Measurements from ENCODE around the gene SLC16A12. TPM values are rescaled to one million over a fixed set of nuclear protein-coding genes. Genes with fewer than 3 reads are reported as not detected.
A peak's percentile ranks its signal among the peaks of the same experiment; 100 is the strongest.

The SLC16A12 gene
- total and polyA plus RNA-seq, 2 of the 4 experiments (the other 2 are of a cell fraction), result 1.4 to 1.6 TPM

DNA sequence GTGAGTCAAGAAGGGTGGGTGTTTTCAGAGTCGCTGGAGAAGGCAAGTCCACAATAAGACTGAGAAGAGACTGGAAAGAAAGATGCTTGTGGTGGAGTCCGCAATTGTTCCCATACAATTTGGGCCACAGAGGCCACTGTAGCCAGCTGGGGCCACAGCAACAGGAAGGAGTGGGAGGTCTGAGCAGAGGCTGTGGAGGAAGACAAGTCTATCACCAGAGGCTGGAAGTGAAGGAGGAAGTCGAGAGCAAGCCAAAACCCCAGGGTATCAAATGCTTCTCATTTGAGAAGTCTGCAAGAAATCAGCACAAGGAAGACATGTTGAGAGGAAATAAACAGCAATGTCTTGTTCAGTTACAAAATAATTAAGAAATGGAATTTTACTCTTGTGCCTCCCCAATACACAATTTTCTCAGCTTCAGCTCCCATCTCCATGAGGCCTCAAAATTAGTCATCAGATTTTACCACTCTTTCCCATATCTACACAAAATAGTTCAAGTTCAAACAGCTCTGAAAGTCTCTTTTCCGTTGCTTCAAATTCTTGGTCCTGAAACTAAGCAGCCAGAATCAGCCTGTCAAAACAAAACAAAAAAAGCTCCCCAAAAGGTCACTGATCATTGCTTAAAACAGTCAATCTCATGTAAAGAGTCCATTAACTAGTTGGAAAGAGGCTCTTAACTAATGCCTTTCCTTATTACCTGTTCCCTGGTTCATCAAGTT is 31.6 kb downstream of the SLC16A12 start:
- no peak overlapping the region for H3K27ac ChIP-seq (ENCODE audit: insufficient read depth, low read length)
- no peak overlapping the region for H3K14ac ChIP-seq (replicated peaks; ENCODE audit: low read depth, low read length)
- H2BK15ac ChIP-seq (ENCODE audit: low read depth, low read length), result peak overlapping the region; percentile 30; the same call in 1 of the 3 replicates
- no CpG with 5 or more reads among the region's 4 CpGs for WGBS, 2 experiments (ENCODE audit: extremely low coverage in 2 of 2, insufficient read length in 1 of 2)
- ChIA-PET POLR2A (ENCODE audit: unreplicated experiment) (no interaction called here), CTCF (interaction anchor here (1.5 kb wide), 1 partner anchor 12 kb away, joined by 3 read pairs; no protein-coding TSS in a partner anchor)
- H3K4me2 ChIP-seq (ENCODE audit: low read depth, low read length), result no peak overlapping the region
- ATAC-seq (ENCODE audit: low read depth), result no peak
- no peak overlapping the region for H3K4me3 ChIP-seq (ENCODE audit: insufficient read depth, low read depth, low read length)
- H3K9me3 ChIP-seq (ENCODE audit: control insufficient read depth, insufficient read depth, low read length), result no peaks in the 10 kb centered on the region
- TF ChIP-seq RFX5 (IDR thresholded peaks at IDR 0.05; ENCODE audit: low read depth, low read length) (no peak), MAZ (IDR thresholded peaks at IDR 0.05; ENCODE audit: borderline replicate concordance, low read depth, low read length) (no peak), CEBPB (IDR thresholded peaks at IDR 0.05; ENCODE audit: low read depth, low read length) (no peak), NFE2L2 (IDR thresholded peaks at IDR 0.05; ENCODE audit: low read depth, low read length) (no peak)
- TF ChIP-seq, protein P1, sequence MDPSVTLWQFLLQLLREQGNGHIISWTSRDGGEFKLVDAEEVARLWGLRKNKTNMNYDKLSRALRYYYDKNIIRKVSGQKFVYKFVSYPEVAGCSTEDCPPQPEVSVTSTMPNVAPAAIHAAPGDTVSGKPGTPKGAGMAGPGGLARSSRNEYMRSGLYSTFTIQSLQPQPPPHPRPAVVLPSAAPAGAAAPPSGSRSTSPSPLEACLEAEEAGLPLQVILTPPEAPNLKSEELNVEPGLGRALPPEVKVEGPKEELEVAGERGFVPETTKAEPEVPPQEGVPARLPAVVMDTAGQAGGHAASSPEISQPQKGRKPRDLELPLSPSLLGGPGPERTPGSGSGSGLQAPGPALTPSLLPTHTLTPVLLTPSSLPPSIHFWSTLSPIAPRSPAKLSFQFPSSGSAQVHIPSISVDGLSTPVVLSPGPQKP (IDR thresholded peaks at IDR 0.05; ENCODE audit: borderline replicate concordance, low read depth, low read length), result no peak
- TF ChIP-seq, protein P2, sequence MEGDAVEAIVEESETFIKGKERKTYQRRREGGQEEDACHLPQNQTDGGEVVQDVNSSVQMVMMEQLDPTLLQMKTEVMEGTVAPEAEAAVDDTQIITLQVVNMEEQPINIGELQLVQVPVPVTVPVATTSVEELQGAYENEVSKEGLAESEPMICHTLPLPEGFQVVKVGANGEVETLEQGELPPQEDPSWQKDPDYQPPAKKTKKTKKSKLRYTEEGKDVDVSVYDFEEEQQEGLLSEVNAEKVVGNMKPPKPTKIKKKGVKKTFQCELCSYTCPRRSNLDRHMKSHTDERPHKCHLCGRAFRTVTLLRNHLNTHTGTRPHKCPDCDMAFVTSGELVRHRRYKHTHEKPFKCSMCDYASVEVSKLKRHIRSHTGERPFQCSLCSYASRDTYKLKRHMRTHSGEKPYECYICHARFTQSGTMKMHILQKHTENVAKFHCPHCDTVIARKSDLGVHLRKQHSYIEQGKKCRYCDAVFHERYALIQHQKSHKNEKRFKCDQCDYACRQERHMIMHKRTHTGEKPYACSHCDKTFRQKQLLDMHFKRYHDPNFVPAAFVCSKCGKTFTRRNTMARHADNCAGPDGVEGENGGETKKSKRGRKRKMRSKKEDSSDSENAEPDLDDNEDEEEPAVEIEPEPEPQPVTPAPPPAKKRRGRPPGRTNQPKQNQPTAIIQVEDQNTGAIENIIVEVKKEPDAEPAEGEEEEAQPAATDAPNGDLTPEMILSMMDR (conservative IDR thresholded peaks at IDR 0.05; ENCODE audit: low read depth, low read length), result no peak
- TF ChIP-seq, protein P3, sequence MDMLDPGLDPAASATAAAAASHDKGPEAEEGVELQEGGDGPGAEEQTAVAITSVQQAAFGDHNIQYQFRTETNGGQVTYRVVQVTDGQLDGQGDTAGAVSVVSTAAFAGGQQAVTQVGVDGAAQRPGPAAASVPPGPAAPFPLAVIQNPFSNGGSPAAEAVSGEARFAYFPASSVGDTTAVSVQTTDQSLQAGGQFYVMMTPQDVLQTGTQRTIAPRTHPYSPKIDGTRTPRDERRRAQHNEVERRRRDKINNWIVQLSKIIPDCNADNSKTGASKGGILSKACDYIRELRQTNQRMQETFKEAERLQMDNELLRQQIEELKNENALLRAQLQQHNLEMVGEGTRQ (IDR thresholded peaks at IDR 0.05; ENCODE audit: low read depth, low read length), result no peak
- no peak overlapping the region for H2BK5ac ChIP-seq (ENCODE audit: low read depth, low read length, poor library complexity, severe bottlenecking)
- H3K4me1 ChIP-seq (ENCODE audit: control insufficient read depth, insufficient read depth, low read length), result no peaks in the 10 kb centered on the region
- no peak overlapping the region for H3K23ac ChIP-seq (ENCODE audit: low read depth, low read length)
- no peaks in the 10 kb centered on the region for H3K27me3 ChIP-seq (ENCODE audit: control insufficient read depth, insufficient read depth, low read length)
- no peak overlapping the region for H2BK120ac ChIP-seq (ENCODE audit: low read depth, low read length)
- intact Hi-C loops (cut with micrococcal nuclease) (no loop called here), dilution Hi-C loops (cut with HindIII; ENCODE audit: low sequenced_read_pairs, unreplicated experiment) (no loop called here), in situ Hi-C loops (cut with MboI; ENCODE audit: low sequenced_read_pairs) (no loop called here)
- no peak overlapping the region for H3K9ac ChIP-seq (ENCODE audit: low read depth, low read length)
- H3K18ac ChIP-seq (ENCODE audit: low read depth, low read length), result peak overlapping the region; percentile 48; the same call in 1 of the 2 replicates
- no peaks in the 10 kb centered on the region for H4K20me1 ChIP-seq (ENCODE audit: insufficient read depth, low read length)
- no peak overlapping the region for H2BK20ac ChIP-seq (ENCODE audit: low read depth, low read length)
- H2AK5ac ChIP-seq (ENCODE audit: low read depth, low read length), result no peak overlapping the region
- H2AFZ ChIP-seq (replicated peaks; ENCODE audit: low read length, poor library complexity), result no peak overlapping the region
- BruUV-seq (replicated peaks), result no TSS peak
- H4K8ac ChIP-seq (ENCODE audit: low read depth in 2 of 2, low read length in 2 of 2), result no peak overlapping the region
- H3K36me3 ChIP-seq (ENCODE audit: control insufficient read depth, insufficient read depth, low read length), result no peaks in the 10 kb centered on the region
- no peak overlapping the region for H3K4ac ChIP-seq (ENCODE audit: low read depth, low read length)
- no peak overlapping the region for H3K56ac ChIP-seq (ENCODE audit: extremely low read depth, insufficient read depth, low read length)
- H4K91ac ChIP-seq (ENCODE audit: insufficient read depth, low read depth, low read length), result no peak overlapping the region
- H3K79me1 ChIP-seq (ENCODE audit: low read depth in 1 of 2, low read length in 2 of 2), result no peaks in the 10 kb centered on the region
- no peaks in the 10 kb centered on the region; the same call in 1 of the 2 replicates for H3K9me1 ChIP-seq (ENCODE audit: insufficient read depth, low read length)
- H4K5ac ChIP-seq (ENCODE audit: low read depth, low read length), result no peak overlapping the region
- DNase-seq, result peak; percentile 19
- H2AK9ac ChIP-seq (replicated peaks; ENCODE audit: low read depth, low read length, poor library complexity), result no peak overlapping the region

All from IMR-90 (cell line).